Naive thymus-derived CD4-positive, alpha-beta T cell (primary cell): ENCODE measurements around the gene SAG. TPM values are rescaled to one million over a fixed set of nuclear protein-coding genes. Genes with fewer than 3 reads are reported as not detected.
A peak's percentile ranks its signal among the peaks of the same experiment; 100 is the strongest.

Source experiments
- ATAC-seq: fragments of 150-1000 bp; cut with Tn5 transposase; 2 replicates; pipeline ENCODE4 v1.10.0; 2021; ENCODE audit warnings: mild to moderate bottlenecking, moderate library complexity
- CTCF ChIA-PET: fragments of 350-600 bp; sonication (Branson Sonifier 250); formaldehyde crosslinking; loops from one replicate; lab custom pipeline; 2021; ENCODE audit warnings: antibody characterized with exemption; lab: Charles Lee
- POLR2A ChIA-PET: fragments of 350-600 bp; sonication (Branson Sonifier 250); formaldehyde crosslinking; loops from one replicate; lab custom pipeline; 2021; ENCODE audit warnings: antibody characterized with exemption, inconsistent platforms; lab: Charles Lee
- DNase-seq, 9 donors: peaks; one replicate each; pipeline versions ENCODE4 v3.0.0 to v3.0.0-alpha.2; 2020 to 2022; ENCODE audit warnings: mixed read lengths in 1 of 9
- H3K27ac ChIP-seq: one replicate; pipeline ENCODE4 v1.7.0; 2013; ENCODE audit warnings: mild to moderate bottlenecking, low read depth, low read length, moderate library complexity
- H3K27me3 ChIP-seq, 2 donors: one replicate each; pipeline ENCODE4 v1.7.0; 2013; ENCODE audit warnings: low read length in 2 of 2, mild to moderate bottlenecking in 2 of 2, moderate library complexity in 2 of 2; ENCODE audit not compliant: control insufficient read depth in 2 of 2, insufficient read depth in 2 of 2
- H3K36me3 ChIP-seq, 3 experiments: 1 replicate in 2 of 3; 2 replicates in 1 of 3; pipeline ENCODE4 v1.7.0; 2013; ENCODE audit warnings: low read length in 3 of 3, mild to moderate bottlenecking in 3 of 3, moderate library complexity in 1 of 3; ENCODE audit not compliant: insufficient read depth in 3 of 3, control insufficient read depth in 2 of 3
- H3K4me1 ChIP-seq, 2 donors: one replicate each; pipeline ENCODE4 v1.7.0; 2013; ENCODE audit warnings: low read length in 2 of 2, mild to moderate bottlenecking in 2 of 2, moderate library complexity in 1 of 2; ENCODE audit not compliant: control insufficient read depth in 2 of 2, insufficient read depth in 2 of 2
- H3K4me3 ChIP-seq: 2 replicates; pipeline ENCODE4 v1.7.0; 2013; ENCODE audit warnings: mild to moderate bottlenecking, low read length
- H3K9me3 ChIP-seq, 3 experiments: 1 replicate in 2 of 3; 2 replicates in 1 of 3; pipeline ENCODE4 v1.7.0; 2013; ENCODE audit warnings: low read length in 3 of 3; ENCODE audit not compliant: control insufficient read depth in 2 of 3
- H3K27ac Mint-ChIP-seq, 9 donors: one replicate each; pipeline ENCODE4 v1.8.0; 2020 to 2022; ENCODE audit warnings: mixed read lengths in 9 of 9, mild to moderate bottlenecking in 8 of 9, moderate library complexity in 5 of 9, inconsistent platforms in 2 of 9
- H3K27me3 Mint-ChIP-seq, 5 donors: one replicate each; pipeline ENCODE4 v1.8.0; 2021 to 2022; ENCODE audit warnings: mixed read lengths in 5 of 5, mild to moderate bottlenecking in 1 of 5
- H3K36me3 Mint-ChIP-seq, 5 donors: one replicate each; pipeline ENCODE4 v1.8.0; 2020 to 2022; ENCODE audit warnings: mixed read lengths in 5 of 5, mild to moderate bottlenecking in 3 of 5, inconsistent platforms in 1 of 5
- H3K4me1 Mint-ChIP-seq, 7 donors: one replicate each; pipeline ENCODE4 v1.8.0; 2020 to 2022; ENCODE audit warnings: mixed read lengths in 7 of 7, mild to moderate bottlenecking in 3 of 7, inconsistent platforms in 1 of 7
- H3K4me3 Mint-ChIP-seq, 10 donors: one replicate each; pipeline ENCODE4 v1.8.0; 2020 to 2022; ENCODE audit warnings: mild to moderate bottlenecking in 10 of 10, mixed read lengths in 10 of 10, moderate library complexity in 6 of 10, inconsistent platforms in 2 of 10
- H3K9me3 Mint-ChIP-seq, 11 donors: one replicate each; pipeline ENCODE4 v1.8.0; 2020 to 2022; ENCODE audit warnings: mixed read lengths in 11 of 11, mild to moderate bottlenecking in 4 of 11, inconsistent platforms in 1 of 11, moderate library complexity in 1 of 11
- intact Hi-C, 2 donors: fragments of 100-400 bp; cut with micrococcal nuclease; formaldehyde crosslinking; loops; one replicate each; pipeline ENCODE4 v1.15.1; 2023
- polyA plus RNA-seq, 2 donors: library from polyadenylated mRNA; unstranded; fragments of 300-500 nt; fragmentation: Illumina TruSeq; gene quantifications; one replicate each; pipeline ENCODE4 v1.2.3, GENCODE V29; 2021
- total RNA-seq, 6 experiments: library from RNA in 5 of 6; stranded (reverse) in 5 of 6; gene quantifications; 1 replicate in 5 of 6; 2 replicates in 1 of 6; pipeline ENCODE4 v1.2.3 and lab custom pipeline; 2021 to 2026

Gene SAG
- total and polyA plus RNA-seq, 7 experiments from 2014 or later = 0.05 to 0.65 (median 0.10) TPM; not detected in 4

GRCh38 chr2:233263045-233263570, 44.5 kb upstream of the SAG start:
- H3K36me3 Mint-ChIP-seq = peaks cover 29 to 87% (median 60%) of the 10 kb centered on the region in 5 donors
- CTCF ChIA-PET = interaction anchor here (1.1 to 1.7 kb wide), 2 partner anchors 11 to 20 kb away, joined by 3 to 6 read pairs; no protein-coding TSS in a partner anchor

GRCh38 chr2:233264667-233265066, 42.9 kb upstream of the SAG start:
- peak overlapping the region; percentile 59 to 100 (median 71) for H3K27ac Mint-ChIP-seq
- H3K4me1 Mint-ChIP-seq = peaks cover 33 to 81% (median 72%) of the 10 kb centered on the region in 7 donors
- Histone ChIP-seq H3K27me3 (no peaks in the 10 kb centered on the region), H3K4me3 (no peak overlapping the region), H3K36me3 (peaks cover 17 to 68% (median 52%) of the 10 kb centered on the region in 3 experiments), H3K4me1 (peaks cover 33 to 47% of the 10 kb centered on the region in 2 donors), H3K9me3 (no peaks in the 10 kb centered on the region), H3K27ac (peak overlapping the region; percentile 36)
- peaks cover 26 to 79% (median 52%) of the 10 kb centered on the region in 5 donors for H3K36me3 Mint-ChIP-seq
- ATAC-seq = no peak
- intact Hi-C loops = loop anchor here (5.0 kb wide), 6 partner anchors 138 to 1557 kb away; partner anchors contain the start of genes EIF4E2 (in 1 of the 2), GIGYF2 (in 1 of the 2), PTMA (in 1 of the 2) and TIGD1 (in 1 of the 2)
- DNase-seq = no peak
- no peak overlapping the region for H3K4me3 Mint-ChIP-seq
- no peaks in the 10 kb centered on the region for H3K27me3 Mint-ChIP-seq
- H3K9me3 Mint-ChIP-seq = peaks cover 0 to 3% (median 0%) of the 10 kb centered on the region in 11 donors
- CTCF ChIA-PET = no interaction called here
- POLR2A ChIA-PET = interaction anchor here (0.8 to 4.4 kb wide), 4 partner anchors 10 to 154 kb away, joined by 3 to 38 read pairs (median 3); partner anchors contain the start of gene ATG16L1

More at GRCh38 chr2:233263045-233263570, 44.5 kb upstream of the SAG start:
- ATAC-seq (no peak), DNase-seq (no peak)
- POLR2A ChIA-PET = interaction anchor here (4.4 kb wide), 1 partner anchor 10 kb away, joined by 38 read pairs; the partner anchor contains the start of gene ATG16L1
- Histone ChIP-seq H3K27me3 (no peaks in the 10 kb centered on the region), H3K4me1 (peaks cover 25 to 40% of the 10 kb centered on the region in 2 donors), H3K9me3 (no peaks in the 10 kb centered on the region), H3K4me3 (no peak overlapping the region), H3K36me3 (peaks cover 17 to 84% (median 68%) of the 10 kb centered on the region in 3 experiments), H3K27ac (no peak overlapping the region)
- Mint-ChIP-seq H3K4me1 (peaks cover 25 to 81% (median 72%) of the 10 kb centered on the region in 7 donors), H3K27me3 (no peaks in the 10 kb centered on the region), H3K4me3 (no peak overlapping the region), H3K27ac (peak overlapping the region in 8 of 9 donors; percentile 47 to 91 (median 77)), H3K9me3 (peaks cover 0 to 3% (median 0%) of the 10 kb centered on the region in 11 donors)
- intact Hi-C loops = no loop called here

- CTCF ChIA-PET = interaction anchor here (0.6 to 0.7 kb wide), 3 partner anchors 90 to 205 kb away, joined by 3 read pairs; no protein-coding TSS in a partner anchor
- Mint-ChIP-seq H3K27me3 (no peaks in the 10 kb centered on the region), H3K4me1 (peaks cover 41 to 81% (median 72%) of the 10 kb centered on the region in 7 donors), H3K27ac (peak overlapping the region; percentile 95 to 100 (median 99)), H3K4me3 (peak overlapping the region in 4 of 10 donors; percentile 5 to 79 (median 33)), H3K9me3 (peaks cover 0 to 2% (median 0%) of the 10 kb centered on the region in 11 donors), H3K36me3 (peaks cover 28 to 73% (median 52%) of the 10 kb centered on the region in 5 donors)
- intact Hi-C loops = loop anchor here (5.0 kb wide), 6 partner anchors 136 to 1559 kb away; partner anchors contain the start of genes EIF4E2 (in 1 of the 2), GIGYF2 (in 1 of the 2), PTMA (in 1 of the 2) and TIGD1 (in 1 of the 2)
- DNase-seq (no peak), ATAC-seq (no peak)
- Histone ChIP-seq H3K4me1 (peaks cover 44 to 54% of the 10 kb centered on the region in 2 donors), H3K27ac (peak overlapping the region; percentile 79), H3K4me3 (no peak overlapping the region), H3K36me3 (peaks cover 17 to 55% (median 41%) of the 10 kb centered on the region in 3 experiments), H3K9me3 (no peaks in the 10 kb centered on the region), H3K27me3 (no peaks in the 10 kb centered on the region)
- POLR2A ChIA-PET = interaction anchor here (1.0 to 4.4 kb wide), 4 partner anchors 9 to 153 kb away, joined by 3 to 38 read pairs (median 4); partner anchors contain the start of gene ATG16L1
Observed at GRCh38 chr2:233265899-233266431, 41.7 kb upstream of the SAG start.

- intact Hi-C loops = loop anchor here (5.0 kb wide), 6 partner anchors 136 to 1559 kb away; partner anchors contain the start of genes EIF4E2 (in 1 of the 2), GIGYF2 (in 1 of the 2), PTMA (in 1 of the 2) and TIGD1 (in 1 of the 2)
- Mint-ChIP-seq H3K27me3 (no peaks in the 10 kb centered on the region), H3K9me3 (peaks cover 0 to 2% (median 0%) of the 10 kb centered on the region in 11 donors), H3K4me3 (peak overlapping the region in 7 of 10 donors; percentile 15 to 79 (median 39)), H3K27ac (peak overlapping the region; percentile 95 to 100 (median 99)), H3K36me3 (peaks cover 29 to 68% (median 49%) of the 10 kb centered on the region in 5 donors), H3K4me1 (peaks cover 42 to 81% (median 72%) of the 10 kb centered on the region in 7 donors)
- CTCF ChIA-PET = interaction anchor here (0.6 kb wide), 2 partner anchors 90 to 176 kb away, joined by 3 read pairs; no protein-coding TSS in a partner anchor
- no peaks in the 10 kb centered on the region for H3K27me3 ChIP-seq
- peaks cover 50 to 59% of the 10 kb centered on the region in 2 donors for H3K4me1 ChIP-seq
- no peaks in the 10 kb centered on the region for H3K9me3 ChIP-seq
- DNase-seq = no peak
- H3K36me3 ChIP-seq = peaks cover 17 to 50% (median 41%) of the 10 kb centered on the region in 3 experiments
- POLR2A ChIA-PET = interaction anchor here (1.4 to 4.4 kb wide), 3 partner anchors 10 to 152 kb away, joined by 3 to 38 read pairs (median 4); partner anchors contain the start of gene ATG16L1
- H3K4me3 ChIP-seq = no peak overlapping the region
- ATAC-seq = no peak
- H3K27ac ChIP-seq = peak overlapping the region; percentile 79
Observed at GRCh38 chr2:233266481-233266880, 41.1 kb upstream of the SAG start.

GRCh38 chr2:233267516-233268245, 39.9 kb upstream of the SAG start:
- intact Hi-C loops = loop anchor here (1.0 to 5.0 kb wide), 17 partner anchors 11 to 1560 kb away; partner anchors contain the start of genes ATG16L1 (in 2 of the 2), EIF4E2 (in 2 of the 2), TIGD1 (in 2 of the 2) and GIGYF2 (in 1 of the 2)

More at GRCh38 chr2:233267516-233268245, 39.9 kb upstream of the SAG start:
- Histone ChIP-seq H3K27me3 (no peaks in the 10 kb centered on the region), H3K4me1 (peaks cover 57 to 62% of the 10 kb centered on the region in 2 donors), H3K4me3 (peak overlapping the region; percentile 40), H3K36me3 (peaks cover 10 to 43% (median 41%) of the 10 kb centered on the region in 3 experiments), H3K27ac (peak overlapping the region; percentile 79), H3K9me3 (no peaks in the 10 kb centered on the region)
- H3K36me3 Mint-ChIP-seq = peaks cover 22 to 68% (median 48%) of the 10 kb centered on the region in 5 donors
- ATAC-seq = peak; percentile 97
- ChIA-PET POLR2A (interaction anchor here (0.6 to 3.5 kb wide), 21 partner anchors 8 to 1559 kb away, joined by 3 to 46 read pairs (median 4); partner anchors contain the start of genes ATG16L1, DGKD, INPP5D and PTMA), CTCF (interaction anchor here (0.7 to 2.3 kb wide), 8 partner anchors 9 to 522 kb away, joined by 3 to 18 read pairs (median 4); partner anchors contain the start of gene ATG16L1)
- peak overlapping the region; percentile 38 to 84 (median 76) for H3K4me3 Mint-ChIP-seq
- peak overlapping the region; percentile 95 to 100 (median 99) for H3K27ac Mint-ChIP-seq
- peaks cover 0 to 2% (median 0%) of the 10 kb centered on the region in 11 donors for H3K9me3 Mint-ChIP-seq
- H3K27me3 Mint-ChIP-seq = no peaks in the 10 kb centered on the region
- H3K4me1 Mint-ChIP-seq = peaks cover 39 to 81% (median 75%) of the 10 kb centered on the region in 7 donors
- peak; percentile 49 to 95 (median 91) for DNase-seq
